HepG2 (cell line): ENCODE results near the gene CAT. TPM values are rescaled to one million over a fixed set of nuclear protein-coding genes. Genes with fewer than 3 reads are reported as not detected.
A peak's percentile ranks its signal among the peaks of the same experiment; 100 is the strongest.

ENCODE experiments used
- ATAC-seq: fragments of 200-7000 bp; cut with Tn5 transposase; 3 replicates; pipeline ENCODE4 v1.9.1; 2020; ENCODE audit warnings: mild to moderate bottlenecking, moderate library complexity
- BruUV-seq: library from RNA; stranded (reverse); fragments of 400-500 nt; replicated peaks from 2 replicates; lab custom pipeline; 2021; lab: Mats Ljungman, UMichigan
- CTCF ChIA-PET: fragments of 300-600 bp; formaldehyde crosslinking; extraction: SDS; loops from one replicate; lab custom pipeline; 2021; ENCODE audit warnings: low total read pairs, inconsistent platforms, low intra/inter-chr PET ratio; lab: Yijun Ruan, JAX
- POLR2A ChIA-PET: fragments of 350-600 bp; sonication (Branson Sonifier 250); formaldehyde crosslinking; loops from one replicate; lab custom pipeline; 2020; ENCODE audit warnings: antibody characterized with exemption, inconsistent platforms; lab: Yijun Ruan, JAX
- DNase-seq: peaks from one replicate; pipeline ENCODE4 v3.0.0-alpha.2; 2015; ENCODE audit warnings: low spot score
- FAIRE-seq: peaks from 3 replicates; lab custom pipeline; 2011; peaks lifted over from hg19 to GRCh38; lab: Jason Lieb, UNC
- H2AFZ ChIP-seq: one replicate; pipeline ENCODE4 v1.6.1; 2011; ENCODE audit warnings: low read length, inconsistent platforms
- H3K27ac ChIP-seq: fragments of 300-600 bp; 3 replicates; pipeline ENCODE4 v1.8.0; 2011; ENCODE audit warnings: mixed run types, mild to moderate bottlenecking, mixed read lengths, low read length, inconsistent platforms; ENCODE audit not compliant: insufficient read depth; ENCODE audit errors: extremely low read length
- H3K27me3 ChIP-seq, 2 experiments: fragments of 200-600 bp in 1 of 2; 2 replicates in 1 of 2; 3 replicates in 1 of 2; pipeline versions ENCODE4 v1.6.0 to v1.8.0; 2011; ENCODE audit warnings: low read length in 2 of 2, mild to moderate bottlenecking in 2 of 2, moderate library complexity in 2 of 2, inconsistent platforms in 1 of 2; ENCODE audit not compliant: insufficient read depth in 2 of 2, control insufficient read depth in 1 of 2
- H3K36me3 ChIP-seq, 2 experiments: fragments of 200-600 bp in 1 of 2; replicated peaks in 1 of 2; 2 replicates in 1 of 2; 3 replicates in 1 of 2; pipeline versions ENCODE4 v1.5.1 to v1.8.0; 2011; ENCODE audit warnings: low read length in 2 of 2, inconsistent platforms in 1 of 2; ENCODE audit not compliant: insufficient read depth in 2 of 2, control insufficient read depth in 1 of 2
- H3K4me1 ChIP-seq: 2 replicates; pipeline ENCODE4 v1.5.1; 2012; ENCODE audit warnings: low read length, inconsistent platforms; ENCODE audit not compliant: insufficient read depth
- H3K4me2 ChIP-seq: 2 replicates; pipeline ENCODE4 v1.6.0; 2011; ENCODE audit warnings: low read depth, low read length, inconsistent platforms
- H3K4me3 ChIP-seq, 3 experiments: fragments of 200-600 bp in 1 of 3; sonication (generic), shearing (Covaris generic) in 1 of 3; replicated peaks in 1 of 3; 2 replicates each; pipeline ENCODE4 v1.5.1; 2011 to 2016; ENCODE audit warnings: low read length in 3 of 3, inconsistent platforms in 2 of 3, low read depth in 2 of 3, mild to moderate bottlenecking in 2 of 3, control low read depth in 1 of 3, mixed read lengths in 1 of 3; ENCODE audit not compliant: insufficient read depth in 1 of 3
- H3K79me2 ChIP-seq: one replicate; pipeline ENCODE4 v1.6.1; 2011; ENCODE audit warnings: low read length, inconsistent platforms; ENCODE audit not compliant: insufficient read depth
- H3K9ac ChIP-seq: 2 replicates; pipeline ENCODE4 v1.6.0; 2011; ENCODE audit warnings: mild to moderate bottlenecking, low read depth, low read length, inconsistent platforms; ENCODE audit not compliant: insufficient read depth
- H3K9me3 ChIP-seq: 2 replicates; pipeline ENCODE4 v1.5.1; 2012; ENCODE audit warnings: mild to moderate bottlenecking, low read length
- H4K20me1 ChIP-seq: 2 replicates; pipeline ENCODE4 v1.6.0; 2011; ENCODE audit warnings: inconsistent platforms, mild to moderate bottlenecking, low read length, moderate library complexity; ENCODE audit not compliant: insufficient read depth
- BCL6 ChIP-seq: IDR thresholded peaks from 2 replicates; pipeline ENCODE4 v1.6.1; 2016; ENCODE audit warnings: missing genetic modification reagents, missing compliant biosample characterization
- CBX2 ChIP-seq, 2 experiments: fragments of 200-600 bp in 1 of 2; sonication (generic); formaldehyde crosslinking in 1 of 2; IDR thresholded peaks; 2 replicates each; pipeline versions ENCODE4 v1.7.0 to v1.8.1; 2018 to 2022; ENCODE audit warnings: low read depth in 2 of 2, low read length in 1 of 2, mild to moderate bottlenecking in 1 of 2, missing genetic modification reagents in 1 of 2
- CEBPB ChIP-seq: IDR thresholded peaks from 2 replicates; pipeline ENCODE4 v1.6.1; 2011; ENCODE audit warnings: low read depth, low read length, improper control_type of control experiment, borderline replicate concordance
- EEA1 ChIP-seq: sonication (generic); formaldehyde crosslinking; IDR thresholded peaks from 2 replicates; pipeline ENCODE4 v1.5.1; 2020; ENCODE audit warnings: mild to moderate bottlenecking, missing genetic modification reagents, borderline replicate concordance
- ETV5 ChIP-seq: IDR thresholded peaks from 2 replicates; pipeline ENCODE4 v1.6.1; 2018; ENCODE audit warnings: missing biosample characterization, missing genetic modification reagents, inconsistent platforms, borderline replicate concordance
- FOXA1 ChIP-seq, 2 experiments: fragments of 450-650 bp in 1 of 2; sonication (generic) in 1 of 2; formaldehyde crosslinking in 1 of 2; IDR thresholded peaks; 2 replicates each; pipeline versions ENCODE4 v1.4.0 to v1.6.1; 2016 to 2020; ENCODE audit warnings: missing genetic modification reagents in 1 of 2
- FOXK1 ChIP-seq: sonication (generic); formaldehyde crosslinking; IDR thresholded peaks from 2 replicates; pipeline ENCODE4 v1.4.0; 2020; ENCODE audit warnings: low read depth, missing genetic modification reagents, borderline replicate concordance
- HNF4A ChIP-seq: sonication (generic); formaldehyde crosslinking; IDR thresholded peaks from 2 replicates; pipeline ENCODE4 v1.4.0; 2020; ENCODE audit warnings: missing genetic modification reagents
- ISL2 ChIP-seq: sonication (generic); formaldehyde crosslinking; IDR thresholded peaks from 2 replicates; pipeline ENCODE4 v1.5.0; 2020; ENCODE audit warnings: missing genetic modification reagents
- NBN ChIP-seq: fragments of 450-650 bp; conservative IDR thresholded peaks from 2 replicates; pipeline ENCODE4 v1.6.1; 2017
- NR2F2 ChIP-seq: IDR thresholded peaks from 2 replicates; pipeline ENCODE4 v1.6.1; 2012; ENCODE audit warnings: low read depth, inconsistent platforms, borderline replicate concordance
- PRDM15 ChIP-seq: sonication (generic); formaldehyde crosslinking; IDR thresholded peaks from 2 replicates; pipeline ENCODE4 v1.4.0; 2020; ENCODE audit warnings: missing genetic modification reagents
- RARA ChIP-seq: IDR thresholded peaks from 2 replicates; pipeline ENCODE4 v1.6.1; 2016; ENCODE audit warnings: missing genetic modification reagents, missing compliant biosample characterization
- TAF1 ChIP-seq: sonication (generic); formaldehyde crosslinking; IDR thresholded peaks from 2 replicates; pipeline ENCODE4 v1.4.0; 2020; ENCODE audit warnings: missing genetic modification reagents
- TOE1 ChIP-seq: sonication (generic); formaldehyde crosslinking; IDR thresholded peaks from 2 replicates; pipeline ENCODE4 v1.4.0; 2020; ENCODE audit warnings: mild to moderate bottlenecking, missing genetic modification reagents
- ZGPAT ChIP-seq: IDR thresholded peaks from 2 replicates; pipeline ENCODE4 v1.6.1; 2016; ENCODE audit warnings: mild to moderate bottlenecking
- ZNF180 ChIP-seq: sonication (generic); formaldehyde crosslinking; IDR thresholded peaks from 2 replicates; pipeline ENCODE4 v1.4.0; 2020; ENCODE audit warnings: low read depth, missing genetic modification reagents, borderline replicate concordance
- ZNF224 ChIP-seq: sonication (generic); formaldehyde crosslinking; IDR thresholded peaks from 2 replicates; pipeline ENCODE4 v1.5.0; 2020; ENCODE audit warnings: mild to moderate bottlenecking, missing genetic modification reagents
- ZSCAN30 ChIP-seq: sonication (generic); formaldehyde crosslinking; IDR thresholded peaks from 2 replicates; pipeline ENCODE4 v1.5.0; 2020; ENCODE audit warnings: mild to moderate bottlenecking, missing genetic modification reagents
- WGBS: methylation state at CpG from one replicate; pipeline ENCODE4 v1.1.6; 2017; ENCODE audit warnings: low lambda C conversion rate; 5-methylcytosine and 5-hydroxymethylcytosine counted together
- in situ Hi-C: cut with HindIII; loops from 2 replicates; pipeline ENCODE4 v1.10.0; 2017; ENCODE audit warnings: low pct_unique_long_range_greater_than_20kb; ENCODE audit not compliant: extremely low pct_ligation_motif_present
- intact Hi-C: fragments of 100-400 bp; cut with micrococcal nuclease; formaldehyde crosslinking; loops from one replicate; pipeline ENCODE4 v1.10.0; 2022; ENCODE audit not compliant: unreplicated experiment
- polyA plus RNA-seq, 8 experiments: library from polyadenylated mRNA; depleted of rRNA in 3 of 8; stranded (reverse) in 7 of 8; unstranded in 1 of 8; fragments of >200 nt; fragmentation: Illumina TruSeq in 4 of 8; extraction: Trizol in 4 of 8; gene quantifications; 2 replicates each; pipeline versions ENCODE4 v1.2.1 to v1.2.3, GENCODE V29; 2011 to 2016; ENCODE audit warnings: low read depth in 4 of 8, missing spikeins in 1 of 8, mixed read lengths in 1 of 8; ENCODE audit not compliant: insufficient read depth in 1 of 8
- total RNA-seq, 5 experiments: library from RNA; depleted of rRNA; stranded (reverse); fragments of >200 nt; fragmentation: Illumina TruSeq; extraction: Trizol; gene quantifications; 2 replicates each; pipeline ENCODE4 v1.2.3, GENCODE V29; 2016; ENCODE audit warnings: low read depth in 1 of 5

CAT gene
- total and polyA plus RNA-seq, 2 of the 13 experiments (the other 11 are each of a cell fraction or from before 2014, with no cell fraction given), result 107 to 136 TPM

GRCh38 chr11:34505874-34506273 is 67.1 kb downstream of the CAT start:
- no peak overlapping the region for H3K9ac ChIP-seq
- POLR2A ChIA-PET, result interaction anchor here (0.9 kb wide), 1 partner anchor 10 kb away, joined by 3 read pairs; no protein-coding TSS in a partner anchor
- CTCF ChIA-PET, result no interaction called here
- H4K20me1 ChIP-seq, result no peaks in the 10 kb centered on the region
- H3K36me3 ChIP-seq, result no peaks in the 10 kb centered on the region
- H3K27me3 ChIP-seq, result no peaks in the 10 kb centered on the region
- ATAC-seq, result no peak
- 38% methylated on average over 5 of the region's 5 CpGs for WGBS
- no peak for FAIRE-seq
- no peak overlapping the region for H2AFZ ChIP-seq
- DNase-seq, result no peak
- intact Hi-C loops (no loop called here), in situ Hi-C loops (no loop called here)
- H3K4me1 ChIP-seq, result peaks cover 80% of the 10 kb centered on the region
- H3K79me2 ChIP-seq, result no peaks in the 10 kb centered on the region
- H3K27ac ChIP-seq, result no peak overlapping the region
- H3K4me2 ChIP-seq, result peak overlapping the region; percentile 9; the same call in 1 of the 2 replicates
- no peak overlapping the region for H3K4me3 ChIP-seq
- no peaks in the 10 kb centered on the region for H3K9me3 ChIP-seq
- BruUV-seq, result no TSS peak
- TF ChIP-seq ZNF180 (no peak), ZSCAN30 (no peak), CBX2 (IDR thresholded peaks at IDR 0.05; ENCODE audit: low read depth, low read length) (no peak), CBX2 (CRISPR knock-in tag; IDR thresholded peaks at IDR 0.05; ENCODE audit: low read depth) (no peak), NBN (no peak), HNF4A (CRISPR knock-in tag) (peak; percentile 34; the same call in 1 of the 2 replicates), ISL2 (0 out of 2 replicates have a peak, but pooled peaks have one; percentile 30), FOXA1 (IDR thresholded peaks at IDR 0.05) (no peak), FOXA1 (CRISPR knock-in tag; IDR thresholded peaks at IDR 0.05) (peak; percentile 25; the same call in 1 of the 2 replicates), NR2F2 (peak; percentile 79), ETV5 (peak; percentile 26; the same call in 1 of the 2 replicates), RARA (CRISPR knock-in tag) (peak; percentile 64), EEA1 (no peak), PRDM15 (CRISPR knock-in tag) (no peak), BCL6 (CRISPR knock-in tag) (peak; percentile 89), TAF1 (CRISPR knock-in tag) (no peak), TOE1 (CRISPR knock-in tag) (no peak), ZNF224 (no peak), CEBPB (peak; percentile 85), FOXK1 (CRISPR knock-in tag) (peak; percentile 49; the same call in 1 of the 2 replicates), ZGPAT (CRISPR knock-in tag) (no peak)
